Endodermal cell (in vitro differentiated cells): ENCODE data around the gene MN1. TPM values are rescaled to one million over a fixed set of nuclear protein-coding genes. Genes with fewer than 3 reads are reported as not detected.
A peak's percentile ranks its signal among the peaks of the same experiment; 100 is the strongest.

Experiments used
- DNase-seq: peaks from one replicate; pipeline ENCODE4 v3.0.0-alpha.2; 2017
- H3K27ac ChIP-seq: 2 replicates; pipeline ENCODE4 v1.5.1; 2013; ENCODE audit warnings: mild to moderate bottlenecking, low read depth, low read length, moderate library complexity
- H3K27me3 ChIP-seq: 2 replicates; pipeline ENCODE4 v1.6.1; 2013; ENCODE audit warnings: mild to moderate bottlenecking, low read length, moderate library complexity; ENCODE audit not compliant: insufficient read depth, control insufficient read depth, poor library complexity, severe bottlenecking
- H3K36me3 ChIP-seq: 2 replicates; pipeline ENCODE4 v1.7.0; 2013; ENCODE audit warnings: mild to moderate bottlenecking, low read length, moderate library complexity; ENCODE audit not compliant: control insufficient read depth, insufficient read depth
- H3K4me1 ChIP-seq: one replicate; pipeline ENCODE4 v1.7.0; 2013; ENCODE audit warnings: low read length; ENCODE audit not compliant: control insufficient read depth, insufficient read depth
- H3K4me3 ChIP-seq: 2 replicates; pipeline ENCODE4 v1.5.1; 2013; ENCODE audit warnings: mild to moderate bottlenecking, low read length, moderate library complexity
- H3K9ac ChIP-seq: 2 replicates; pipeline ENCODE4 v1.6.1; 2013; ENCODE audit warnings: mild to moderate bottlenecking, low read length, moderate library complexity; ENCODE audit not compliant: poor library complexity, severe bottlenecking; ENCODE audit errors: extremely low read depth
- H3K9me3 ChIP-seq: 2 replicates; pipeline ENCODE4 v1.6.1; 2013; ENCODE audit warnings: mild to moderate bottlenecking, low read length, moderate library complexity; ENCODE audit not compliant: control insufficient read depth
- H3K27ac Mint-ChIP-seq: 2 replicates; pipeline ENCODE4 v1.8.0; 2020; ENCODE audit warnings: mixed read lengths
- H3K27me3 Mint-ChIP-seq: 2 replicates; pipeline ENCODE4 v1.8.0; 2021; ENCODE audit warnings: mild to moderate bottlenecking, mixed read lengths; ENCODE audit not compliant: insufficient read depth
- H3K36me3 Mint-ChIP-seq: 2 replicates; pipeline ENCODE4 v1.8.0; 2020; ENCODE audit warnings: low read depth, mixed read lengths
- H3K4me1 Mint-ChIP-seq: 2 replicates; pipeline ENCODE4 v1.8.0; 2020; ENCODE audit warnings: mixed read lengths
- H3K4me3 Mint-ChIP-seq: 2 replicates; pipeline ENCODE4 v1.8.0; 2020; ENCODE audit warnings: mild to moderate bottlenecking, moderate library complexity, mixed read lengths
- H3K9me3 Mint-ChIP-seq: 2 replicates; pipeline ENCODE4 v1.8.0; 2020; ENCODE audit warnings: mild to moderate bottlenecking, mixed read lengths
- WGBS, 2 experiments: methylation state at CpG; one replicate each; pipeline versions ENCODE4 v1.1.5 to v1.1.7; 2013; ENCODE audit warnings: missing lambda C conversion rate in 2 of 2, mixed read lengths in 1 of 2; ENCODE audit not compliant: insufficient coverage in 1 of 2, insufficient read length in 1 of 2; 5-methylcytosine and 5-hydroxymethylcytosine counted together
- total RNA-seq, 2 donors: library from RNA; stranded (reverse); fragmentation: NEBNext Ultra II Directional in 1 of 2; extraction: Animal tissue kit (Norgen Biotek cat#: 25700) in 1 of 2; gene quantifications; 2 replicates in 1 of 2; 3 replicates in 1 of 2; pipeline ENCODE4 v1.2.1, GENCODE V29; 2021
- TF ChIP-seq, protein P1 (sequence below): fragments of 200-600 bp; sonication (generic); conservative IDR thresholded peaks from 2 replicates; pipeline ENCODE4 v1.5.0; 2021; ENCODE audit warnings: antibody characterized with exemption, mild to moderate bottlenecking

The MN1 gene
- total RNA-seq, 2 donors from 2014 or later, result 4.4 to 17.8 TPM

DNA sequence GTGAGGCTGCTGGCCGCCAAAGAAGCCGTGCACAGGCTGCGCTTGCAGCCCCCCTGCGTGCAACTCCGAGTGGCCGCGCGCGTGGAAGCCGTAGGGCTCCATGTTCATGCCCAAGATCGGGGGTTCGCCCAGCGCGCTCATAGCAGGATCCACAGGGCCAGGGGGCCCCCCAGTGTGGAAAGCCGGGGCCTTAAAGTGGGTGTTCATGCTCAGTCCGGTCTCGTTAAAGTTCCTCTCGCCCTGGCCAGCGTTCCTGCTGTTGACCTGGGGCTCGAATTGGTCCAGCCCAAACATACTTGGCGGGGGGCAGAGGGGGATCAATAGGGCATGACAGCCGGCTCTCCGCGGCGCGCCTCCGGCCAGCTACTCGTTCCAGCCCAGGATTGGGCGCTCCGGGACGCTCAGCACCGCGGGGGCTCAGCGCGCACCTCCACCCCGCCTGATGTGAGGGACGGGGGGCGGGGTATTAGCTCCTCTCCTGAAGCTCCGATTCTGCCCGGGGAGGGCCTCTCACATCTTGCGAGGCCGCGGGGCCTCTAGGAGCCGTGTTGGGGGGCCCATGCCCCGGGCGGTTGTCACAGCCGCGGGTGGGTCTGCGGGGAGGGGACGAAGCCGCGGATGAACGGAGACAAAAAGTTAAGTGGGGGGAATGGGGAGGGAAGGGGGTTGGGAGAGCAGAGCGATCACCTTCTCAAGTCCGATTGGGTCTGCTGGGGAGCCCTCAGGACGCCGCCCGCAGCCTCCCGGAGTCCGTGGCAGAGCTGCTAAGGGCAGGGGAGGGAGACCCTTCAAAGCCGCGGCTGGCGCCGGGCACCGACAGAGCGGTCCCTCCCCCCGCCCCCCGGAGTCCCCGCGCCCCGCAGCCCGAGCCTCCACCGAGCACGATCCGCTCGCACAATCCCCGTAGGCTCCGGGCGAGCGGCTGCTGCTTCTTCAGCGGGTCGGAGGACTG is 1.0 kb downstream of the MN1 start:
- H3K27ac ChIP-seq, result peak overlapping the region; percentile 98
- H3K27me3 ChIP-seq, result peaks cover 71% of the 10 kb centered on the region
- peaks cover 30% of the 10 kb centered on the region for H3K4me1 Mint-ChIP-seq
- H3K4me3 Mint-ChIP-seq, result peak overlapping the region; percentile 67
- peaks cover 9% of the 10 kb centered on the region for H3K36me3 Mint-ChIP-seq
- peaks cover 67% of the 10 kb centered on the region for H3K27me3 Mint-ChIP-seq
- TF ChIP-seq, protein P1, sequence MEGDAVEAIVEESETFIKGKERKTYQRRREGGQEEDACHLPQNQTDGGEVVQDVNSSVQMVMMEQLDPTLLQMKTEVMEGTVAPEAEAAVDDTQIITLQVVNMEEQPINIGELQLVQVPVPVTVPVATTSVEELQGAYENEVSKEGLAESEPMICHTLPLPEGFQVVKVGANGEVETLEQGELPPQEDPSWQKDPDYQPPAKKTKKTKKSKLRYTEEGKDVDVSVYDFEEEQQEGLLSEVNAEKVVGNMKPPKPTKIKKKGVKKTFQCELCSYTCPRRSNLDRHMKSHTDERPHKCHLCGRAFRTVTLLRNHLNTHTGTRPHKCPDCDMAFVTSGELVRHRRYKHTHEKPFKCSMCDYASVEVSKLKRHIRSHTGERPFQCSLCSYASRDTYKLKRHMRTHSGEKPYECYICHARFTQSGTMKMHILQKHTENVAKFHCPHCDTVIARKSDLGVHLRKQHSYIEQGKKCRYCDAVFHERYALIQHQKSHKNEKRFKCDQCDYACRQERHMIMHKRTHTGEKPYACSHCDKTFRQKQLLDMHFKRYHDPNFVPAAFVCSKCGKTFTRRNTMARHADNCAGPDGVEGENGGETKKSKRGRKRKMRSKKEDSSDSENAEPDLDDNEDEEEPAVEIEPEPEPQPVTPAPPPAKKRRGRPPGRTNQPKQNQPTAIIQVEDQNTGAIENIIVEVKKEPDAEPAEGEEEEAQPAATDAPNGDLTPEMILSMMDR, result no peak
- H3K9ac ChIP-seq, result no peak overlapping the region
- peak; percentile 80 for DNase-seq
- no peaks in the 10 kb centered on the region for H3K9me3 ChIP-seq
- no peaks in the 10 kb centered on the region for H3K4me1 ChIP-seq
- no peak overlapping the region for H3K27ac Mint-ChIP-seq
- 2 to 9% methylated on average over 18 to 82 of the region's 82 CpGs for WGBS, 2 experiments
- no peaks in the 10 kb centered on the region for H3K36me3 ChIP-seq
- peak overlapping the region; percentile 83 for H3K4me3 ChIP-seq
- H3K9me3 Mint-ChIP-seq, result no peaks in the 10 kb centered on the region

DNA sequence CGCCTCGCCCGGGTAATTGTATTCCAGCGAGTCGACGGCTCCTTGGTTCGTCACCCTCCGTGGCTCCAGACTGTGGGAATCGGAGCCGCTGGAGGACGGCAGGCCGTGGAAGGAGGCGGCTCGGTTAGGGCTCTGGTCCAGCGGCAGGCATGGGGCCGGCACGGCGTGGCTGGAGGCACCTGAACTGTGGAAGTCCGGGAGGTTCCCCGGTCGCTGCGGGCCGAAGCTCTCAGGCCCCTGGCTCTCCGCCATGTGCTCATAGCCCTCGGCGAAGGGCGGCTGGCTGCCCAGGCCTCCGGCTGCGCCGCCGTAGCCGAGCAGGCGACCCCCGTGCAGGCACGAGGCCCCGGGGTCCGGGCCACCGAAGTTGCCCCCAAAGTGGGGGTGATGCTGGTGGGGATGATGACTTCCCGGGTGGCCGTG is 1.7 kb downstream of the MN1 start:
- TF ChIP-seq, protein P1, result no peak
- Histone ChIP-seq H3K9ac (no peak overlapping the region), H3K4me3 (peak overlapping the region; percentile 83), H3K27me3 (peaks cover 76% of the 10 kb centered on the region), H3K36me3 (no peaks in the 10 kb centered on the region), H3K9me3 (no peaks in the 10 kb centered on the region), H3K27ac (peak overlapping the region; percentile 36), H3K4me1 (no peaks in the 10 kb centered on the region)
- Mint-ChIP-seq H3K27me3 (peaks cover 72% of the 10 kb centered on the region), H3K4me3 (peak overlapping the region; percentile 67), H3K27ac (no peak overlapping the region), H3K4me1 (peaks cover 36% of the 10 kb centered on the region), H3K9me3 (no peaks in the 10 kb centered on the region), H3K36me3 (peaks cover 9% of the 10 kb centered on the region)
- DNase-seq, result peak; percentile 82
- WGBS, 2 experiments, result 22 to 27% methylated on average over 10 to 40 of the region's 40 CpGs

DNA sequence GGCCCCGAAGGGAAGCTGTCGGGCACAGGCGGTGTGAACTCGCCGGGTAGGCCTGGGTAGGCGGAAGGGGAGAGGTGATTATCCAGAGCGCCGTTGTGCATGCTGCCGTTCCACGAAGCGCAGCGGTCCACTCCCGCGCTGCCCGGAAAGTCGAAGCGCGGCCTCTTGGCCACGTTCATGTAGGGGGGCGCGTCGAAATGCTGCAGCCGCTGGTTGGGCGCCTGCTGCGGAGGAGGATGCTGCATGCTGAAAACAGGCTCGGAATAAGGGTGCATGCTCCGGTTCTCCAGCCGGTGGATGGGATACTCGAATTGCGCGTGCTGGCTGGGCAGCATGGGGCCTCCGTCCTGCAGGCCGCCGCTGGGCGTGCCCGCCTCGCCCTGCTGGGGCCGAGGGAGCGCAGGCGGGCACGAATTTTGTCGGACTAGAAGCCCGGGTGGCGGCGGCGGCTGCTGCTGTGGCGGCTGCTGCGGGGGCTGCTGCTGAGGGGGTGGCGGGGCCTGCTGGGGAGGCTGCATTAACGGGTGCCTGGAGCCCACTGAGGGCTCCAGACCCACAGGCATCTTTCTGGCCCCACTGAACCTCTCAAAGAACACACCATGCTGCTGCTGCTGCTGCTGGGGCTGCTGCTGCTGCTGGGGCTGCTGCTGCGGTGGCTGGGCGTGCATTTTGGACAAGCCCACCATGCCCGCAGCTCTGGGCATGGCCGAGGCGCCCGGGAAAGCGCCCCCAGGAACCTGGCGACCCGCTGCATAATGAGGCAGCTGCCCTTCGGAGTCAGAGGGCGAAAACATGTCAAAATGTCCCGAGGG is 2.3 kb downstream of the MN1 start:
- Histone ChIP-seq H3K4me1 (no peaks in the 10 kb centered on the region), H3K9me3 (no peaks in the 10 kb centered on the region), H3K27ac (peak overlapping the region; percentile 36), H3K36me3 (no peaks in the 10 kb centered on the region), H3K4me3 (no peak overlapping the region), H3K9ac (no peak overlapping the region), H3K27me3 (peaks cover 73% of the 10 kb centered on the region)
- H3K36me3 Mint-ChIP-seq, result peaks cover 9% of the 10 kb centered on the region
- peak; percentile 77 for DNase-seq
- H3K9me3 Mint-ChIP-seq, result no peaks in the 10 kb centered on the region
- peaks cover 67% of the 10 kb centered on the region for H3K27me3 Mint-ChIP-seq
- 46 to 50% methylated on average over 43 to 62 of the region's 62 CpGs for WGBS, 2 experiments
- TF ChIP-seq, protein P1, result no peak
- peaks cover 38% of the 10 kb centered on the region for H3K4me1 Mint-ChIP-seq
- peak overlapping the region; percentile 67 for H3K4me3 Mint-ChIP-seq
- H3K27ac Mint-ChIP-seq, result no peak overlapping the region
